GM21381 (cell line): ENCODE results near the gene NT5DC4.

Experiments
- ATAC-seq: cut with Tn5 transposase; IDR thresholded peaks from one replicate; pipeline ENCODE4 v1.9.1; 2021; ENCODE audit warnings: mild to moderate bottlenecking, moderate library complexity; ENCODE audit not compliant: unreplicated experiment

The NT5DC4 gene

DNA sequence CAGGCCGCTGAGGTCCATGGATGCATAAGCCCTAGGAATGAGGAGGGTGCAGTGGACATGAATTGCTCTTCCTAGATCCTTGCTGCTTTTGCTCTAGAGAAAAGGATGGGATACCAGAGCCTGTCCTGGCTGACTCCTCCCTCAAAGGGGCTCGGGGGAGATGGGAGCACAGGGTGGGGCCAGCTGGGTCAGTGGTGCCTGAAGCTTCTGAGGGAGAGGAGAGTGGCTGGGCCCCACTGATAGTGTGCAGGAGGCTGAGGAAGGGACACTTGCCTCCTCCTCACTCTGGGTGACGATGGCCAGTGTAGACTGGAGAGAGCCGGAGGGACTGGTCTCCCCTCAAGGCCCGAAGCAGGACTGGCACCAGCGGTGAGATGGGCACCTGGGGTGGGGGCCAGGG, at the start of gene NT5DC4:
TSS of gene NT5DC4 (plus strand) at position 236 of the 400 bp plus-strand sequence. CDS start at position 296, 60 bp downstream.
- no peak for ATAC-seq

DNA sequence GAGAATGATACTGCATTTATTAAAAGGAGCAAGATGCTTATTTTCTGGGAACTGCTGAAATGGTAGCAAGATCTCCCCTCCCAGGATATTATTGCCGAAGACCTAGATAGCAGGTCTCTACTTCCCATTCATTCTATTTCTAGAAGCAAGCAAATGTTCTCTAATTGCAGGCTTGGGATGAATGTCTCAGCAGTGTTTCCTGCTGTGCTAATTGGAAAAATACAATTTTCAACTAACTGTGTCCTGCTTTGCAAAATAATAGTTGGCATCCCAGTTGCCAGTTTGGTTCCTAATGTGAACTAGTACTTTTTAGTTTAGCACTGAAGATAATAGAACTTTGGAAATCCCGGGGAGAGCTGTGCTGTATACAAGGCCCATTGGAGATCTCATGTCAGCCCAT, 49.0 kb upstream of the NT5DC4 start:
- ATAC-seq = no peak

GRCh38 chr2:112673008-112673407, 47.8 kb upstream of the NT5DC4 start:
- ATAC-seq = no peak

DNA sequence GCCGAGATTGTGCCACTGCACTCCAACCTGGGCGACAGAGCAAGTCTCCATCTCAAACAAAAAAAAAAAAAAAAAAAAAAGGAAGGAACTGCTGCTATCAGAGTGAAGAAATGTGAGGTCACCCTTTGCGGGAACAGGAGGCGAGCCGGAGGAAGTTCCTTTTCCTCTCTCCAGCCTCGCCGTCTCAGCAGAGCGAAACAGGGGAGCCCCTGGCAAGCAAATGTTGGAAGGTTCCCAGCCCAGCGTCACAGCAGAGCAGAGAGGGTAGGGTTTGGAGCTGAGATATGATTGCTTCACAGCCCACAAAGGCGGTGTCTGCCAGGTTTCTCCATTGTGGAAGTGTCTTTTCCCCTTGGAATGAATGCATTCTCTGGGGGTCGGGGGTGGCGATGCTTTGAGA, 46.6 kb upstream of the NT5DC4 start:
- no peak for ATAC-seq

- no peak for ATAC-seq
Observed at GRCh38 chr2:112679484-112679883, 41.3 kb upstream of the NT5DC4 start.

DNA sequence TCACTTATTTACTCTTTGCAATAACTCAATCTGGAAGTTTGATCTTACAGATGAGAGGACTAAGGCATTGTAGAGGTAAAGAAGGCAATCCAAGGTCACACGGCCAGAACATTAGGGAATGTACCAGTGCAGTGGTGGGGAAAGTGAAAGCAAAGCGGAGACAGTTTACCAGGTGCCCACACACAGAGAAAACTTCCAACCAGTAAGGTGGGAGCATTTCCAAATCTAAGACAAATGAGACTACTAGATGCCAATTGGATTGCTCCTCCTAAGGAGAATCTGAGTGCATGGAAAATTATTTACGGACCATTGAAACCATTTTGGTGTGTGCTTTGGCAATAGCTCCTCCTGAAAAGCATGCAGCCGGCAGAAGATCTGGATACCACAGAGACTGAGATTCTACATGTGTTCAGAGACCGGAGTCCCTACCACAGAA, 40.1 kb upstream of the NT5DC4 start:
- ATAC-seq = no peak

- ATAC-seq = no peak
Observed at GRCh38 chr2:112682101-112682500, 38.7 kb upstream of the NT5DC4 start.

- no peak for ATAC-seq
Observed at GRCh38 chr2:112683550-112684414, 37.0 kb upstream of the NT5DC4 start.

GRCh38 chr2:112684415-112684775, 36.4 kb upstream of the NT5DC4 start:
- no peak for ATAC-seq

DNA sequence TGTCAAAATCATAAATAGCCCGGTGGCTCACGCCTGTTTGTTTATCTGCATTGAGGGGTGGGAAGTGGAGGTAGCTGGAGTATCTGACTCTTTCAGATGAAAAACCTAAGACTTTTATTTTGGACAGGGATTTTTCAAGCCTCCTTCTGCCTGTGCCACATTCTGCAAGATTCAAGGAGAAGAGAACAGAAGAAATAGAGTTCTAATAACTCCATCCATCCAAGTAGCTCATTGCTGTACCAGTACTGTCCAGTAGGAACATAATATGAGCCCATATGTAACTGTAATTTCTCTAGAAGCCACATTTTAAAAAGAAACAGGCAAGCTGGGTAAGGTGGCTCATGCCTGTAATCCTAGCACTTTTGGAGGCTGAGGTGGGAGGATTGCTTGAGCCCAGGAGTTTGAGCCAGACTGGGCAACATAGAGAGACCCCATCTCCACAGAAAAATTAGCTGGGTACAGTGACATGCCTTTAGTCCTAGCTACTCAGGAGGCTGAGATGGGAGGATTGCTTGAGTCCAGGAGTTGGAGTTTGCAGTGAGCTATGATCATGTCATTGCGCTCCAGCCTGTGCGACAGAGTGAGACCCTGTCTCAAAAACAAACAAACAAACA, 35.4 kb upstream of the NT5DC4 start:
- no peak for ATAC-seq

- no peak for ATAC-seq
Observed at GRCh38 chr2:112686348-112687217, 34.2 kb upstream of the NT5DC4 start.

GRCh38 chr2:112687522-112687921, 33.3 kb upstream of the NT5DC4 start:
- no peak for ATAC-seq

DNA sequence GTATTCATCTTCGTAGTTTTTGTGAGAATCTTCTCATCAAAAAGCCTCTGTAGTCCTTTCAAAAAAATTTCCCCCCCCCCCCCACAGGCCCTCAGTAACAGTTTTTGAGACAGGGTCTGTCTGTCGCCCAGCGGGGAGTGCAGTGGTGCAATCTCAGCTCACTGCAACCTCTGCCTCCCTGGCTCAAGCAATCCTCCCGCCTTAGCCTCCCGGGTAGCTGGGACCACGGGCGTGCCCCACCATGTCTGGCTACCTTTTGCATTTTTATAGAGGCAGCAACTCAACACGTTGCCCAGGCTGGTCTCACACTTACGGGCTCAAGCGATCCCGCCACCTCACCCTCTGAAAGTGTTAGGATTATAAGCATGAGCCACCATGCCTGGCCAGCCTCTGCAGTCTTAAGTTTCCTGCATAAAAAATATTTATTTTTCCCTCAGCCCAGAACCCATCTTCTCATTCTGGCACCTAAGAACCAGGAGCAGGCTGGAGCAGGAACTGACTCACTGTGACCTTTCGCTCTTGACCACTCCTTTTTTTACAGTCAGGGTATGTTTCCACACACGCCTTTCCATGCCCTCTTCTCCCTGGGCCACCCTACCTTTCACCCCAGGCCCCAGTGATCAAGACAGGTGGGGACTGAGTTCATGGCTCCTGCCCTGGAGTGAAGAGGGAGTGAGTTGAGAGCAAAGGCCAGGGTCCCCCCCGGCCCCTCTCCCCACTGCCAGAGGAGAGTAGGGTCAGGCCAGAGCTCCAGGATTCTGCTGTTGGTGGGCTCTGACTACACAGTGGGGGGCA, 32.5 kb upstream of the NT5DC4 start:
- no peak for ATAC-seq

DNA sequence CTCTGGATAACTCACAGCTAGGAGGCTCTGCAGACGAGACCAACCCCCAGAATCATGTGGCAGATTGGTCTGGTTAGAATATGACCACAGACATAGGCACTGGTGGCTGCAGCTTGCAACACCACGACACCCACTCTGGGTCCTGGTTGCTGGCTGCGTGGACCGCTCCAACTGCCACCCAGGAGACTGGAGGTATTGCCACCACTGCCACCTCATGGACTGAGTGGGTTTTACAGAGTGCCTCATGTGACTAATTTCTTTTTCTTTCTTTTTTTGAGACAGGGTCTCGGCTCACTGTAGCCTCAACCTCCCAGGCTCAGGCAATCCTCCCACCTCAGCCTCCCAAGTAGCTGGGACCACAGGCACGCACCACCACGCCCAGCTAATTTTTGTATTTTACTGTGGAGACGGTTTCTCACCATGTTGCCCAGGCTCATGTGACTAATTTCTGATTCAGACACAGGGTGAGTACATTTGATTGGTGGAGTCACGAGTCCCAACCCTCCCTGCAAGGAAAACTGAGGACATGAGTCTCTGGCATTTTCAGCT, 29.9 kb upstream of the NT5DC4 start:
- ATAC-seq = no peak

DNA sequence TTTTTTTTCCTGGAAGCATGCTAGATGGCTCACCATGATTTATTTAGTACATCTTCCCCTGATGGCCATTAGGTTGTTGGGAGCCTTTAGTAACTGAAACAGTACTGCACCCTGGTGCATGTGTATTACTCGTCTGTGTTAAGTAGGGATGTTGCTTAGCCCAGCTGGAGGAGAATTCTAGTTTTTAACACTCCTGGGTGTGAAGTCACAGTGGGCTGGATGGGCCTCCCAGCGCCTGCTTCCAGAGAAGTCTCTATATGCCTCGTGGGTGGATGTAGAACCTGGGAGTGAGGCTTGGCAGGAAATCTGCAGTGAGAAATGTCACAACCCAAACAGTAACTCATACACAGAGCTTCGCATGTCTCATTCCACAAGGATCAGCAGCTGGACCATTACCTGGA, 28.9 kb upstream of the NT5DC4 start:
- no peak for ATAC-seq

GRCh38 chr2:112692495-112692911, 28.3 kb upstream of the NT5DC4 start:
- peak; percentile 74 for ATAC-seq

GRCh38 chr2:112692918-112693317, 27.9 kb upstream of the NT5DC4 start:
- ATAC-seq = no peak

- no peak for ATAC-seq
Observed at GRCh38 chr2:112693596-112693995, 27.2 kb upstream of the NT5DC4 start.

DNA sequence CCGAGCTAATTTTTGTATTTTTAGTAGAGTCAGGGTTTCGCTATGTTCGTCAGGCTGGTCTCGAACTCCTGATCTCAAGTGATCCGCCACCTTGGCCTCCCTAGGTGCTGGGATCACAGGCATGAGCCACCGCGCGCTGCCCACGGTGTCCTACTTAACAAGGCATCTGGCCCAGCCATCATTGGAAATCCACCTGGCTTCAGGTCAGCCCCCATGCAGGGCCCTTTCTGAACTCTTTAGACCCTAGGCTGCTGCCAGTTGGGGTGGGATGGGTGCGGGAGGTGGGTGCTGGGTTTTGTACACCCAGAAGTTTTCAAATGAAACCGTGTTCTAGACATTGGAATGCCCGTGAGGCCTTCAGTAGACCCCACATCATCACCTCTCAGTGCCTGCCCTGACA, 26.6 kb upstream of the NT5DC4 start:
- ATAC-seq = no peak

DNA sequence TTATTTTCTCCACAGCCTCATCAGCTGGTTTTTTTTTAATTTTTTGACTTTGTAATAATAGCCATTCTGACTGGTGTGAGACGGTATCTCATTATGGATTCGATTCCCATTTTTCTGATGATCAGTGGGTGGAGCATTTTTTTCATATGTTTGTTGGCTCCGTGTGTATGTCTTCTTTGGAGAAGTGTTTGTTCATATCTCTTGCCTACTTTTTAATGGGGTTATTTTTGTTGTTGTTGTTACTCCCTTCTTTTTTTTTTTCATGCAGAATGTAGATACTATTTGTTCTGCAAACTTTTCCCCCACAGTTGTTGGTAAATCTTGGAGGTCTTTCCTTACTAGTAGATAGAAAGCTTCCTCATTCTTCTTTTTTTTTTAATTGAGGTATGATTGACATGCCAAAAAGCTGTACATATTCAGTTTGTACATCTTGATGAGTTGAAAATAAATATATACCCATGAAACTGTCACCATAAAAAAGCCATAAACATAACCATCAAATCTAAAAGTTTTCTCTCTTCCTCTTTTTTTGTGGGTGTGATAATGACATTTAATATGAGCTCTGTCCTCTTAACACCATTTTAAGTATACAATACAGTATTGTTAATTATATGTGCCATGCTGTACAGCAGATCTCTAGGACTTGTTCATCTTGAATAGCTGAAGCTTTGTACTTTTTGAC, 21.8 kb upstream of the NT5DC4 start:
- ATAC-seq = no peak
